Vagina (tissue), 2 donors: ENCODE data around the gene OGDHL.

Experiments used
- CTCF ChIP-seq, 3 experiments: fragments of 450-650 bp in 2 of 3; fragments of 200-600 bp in 1 of 3; sonication (generic) in 1 of 3; IDR thresholded peaks; one replicate each; pipeline ENCODE4 v1.5.1; 2017 to 2019; ENCODE audit warnings: antibody characterized with exemption in 3 of 3, mild to moderate bottlenecking in 2 of 3, moderate library complexity in 2 of 3
- POLR2A ChIP-seq, 2 donors: fragments of 450-650 bp; IDR thresholded peaks; one replicate each; pipeline ENCODE4 v1.6.1; 2017; ENCODE audit warnings: antibody characterized with exemption in 2 of 2, mild to moderate bottlenecking in 2 of 2, moderate library complexity in 2 of 2
- POLR2AphosphoS5 ChIP-seq, 2 donors: sonication (generic); formaldehyde crosslinking; IDR thresholded peaks; one replicate each; pipeline ENCODE4 v1.9.0; 2017; ENCODE audit warnings: antibody characterized with exemption in 2 of 2, mild to moderate bottlenecking in 2 of 2, low read depth in 1 of 2; ENCODE audit not compliant: insufficient read depth in 1 of 2

GRCh38 chr10:49700211-49700610, 61.9 kb downstream of the OGDHL start:
- TF ChIP-seq POLR2A (IDR thresholded peaks at IDR 0.05): no peak
- TF ChIP-seq CTCF (IDR thresholded peaks at IDR 0.05): no peak
- no peak for TF ChIP-seq POLR2AphosphoS5 (IDR thresholded peaks at IDR 0.05; ENCODE audit: insufficient read depth in 1 of 2, low read depth in 1 of 2)
